GM12801 (cell line): ENCODE measurements around the gene COL4A6.

Experiments
- TF ChIP-seq, protein P1 (sequence below): IDR thresholded peaks from one replicate; pipeline ENCODE4 v1.5.1; 2011; ENCODE audit warnings: control low read depth; ENCODE audit not compliant: insufficient read length; ENCODE audit errors: extremely low read depth

The COL4A6 gene

GRCh38 chrX:108268434-108269080, 169.7 kb downstream of the COL4A6 start:
- TF ChIP-seq, protein P1, sequence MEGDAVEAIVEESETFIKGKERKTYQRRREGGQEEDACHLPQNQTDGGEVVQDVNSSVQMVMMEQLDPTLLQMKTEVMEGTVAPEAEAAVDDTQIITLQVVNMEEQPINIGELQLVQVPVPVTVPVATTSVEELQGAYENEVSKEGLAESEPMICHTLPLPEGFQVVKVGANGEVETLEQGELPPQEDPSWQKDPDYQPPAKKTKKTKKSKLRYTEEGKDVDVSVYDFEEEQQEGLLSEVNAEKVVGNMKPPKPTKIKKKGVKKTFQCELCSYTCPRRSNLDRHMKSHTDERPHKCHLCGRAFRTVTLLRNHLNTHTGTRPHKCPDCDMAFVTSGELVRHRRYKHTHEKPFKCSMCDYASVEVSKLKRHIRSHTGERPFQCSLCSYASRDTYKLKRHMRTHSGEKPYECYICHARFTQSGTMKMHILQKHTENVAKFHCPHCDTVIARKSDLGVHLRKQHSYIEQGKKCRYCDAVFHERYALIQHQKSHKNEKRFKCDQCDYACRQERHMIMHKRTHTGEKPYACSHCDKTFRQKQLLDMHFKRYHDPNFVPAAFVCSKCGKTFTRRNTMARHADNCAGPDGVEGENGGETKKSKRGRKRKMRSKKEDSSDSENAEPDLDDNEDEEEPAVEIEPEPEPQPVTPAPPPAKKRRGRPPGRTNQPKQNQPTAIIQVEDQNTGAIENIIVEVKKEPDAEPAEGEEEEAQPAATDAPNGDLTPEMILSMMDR: no peak

DNA sequence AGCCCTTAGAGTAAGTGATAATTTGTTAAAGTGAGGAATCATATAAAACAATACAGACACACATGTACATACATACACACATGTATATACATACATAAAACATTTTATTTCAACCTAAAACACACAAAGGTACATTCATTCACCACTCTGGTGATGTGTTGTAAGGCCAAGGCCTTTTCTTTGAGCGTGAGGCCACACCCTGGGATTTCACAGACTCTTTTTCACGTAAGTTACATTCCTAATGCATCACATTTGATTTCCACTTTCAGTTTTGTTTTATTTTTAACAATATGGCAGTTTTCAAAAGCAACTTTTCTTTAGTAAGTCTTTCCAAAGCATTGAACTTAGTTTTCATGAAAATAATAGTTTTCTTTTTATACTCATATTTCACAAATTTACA, 170.7 kb downstream of the COL4A6 start:
- TF ChIP-seq, protein P1: no peak

GRCh38 chrX:108264376-108264775, 173.8 kb downstream of the COL4A6 start:
- TF ChIP-seq, protein P1: no peak

DNA sequence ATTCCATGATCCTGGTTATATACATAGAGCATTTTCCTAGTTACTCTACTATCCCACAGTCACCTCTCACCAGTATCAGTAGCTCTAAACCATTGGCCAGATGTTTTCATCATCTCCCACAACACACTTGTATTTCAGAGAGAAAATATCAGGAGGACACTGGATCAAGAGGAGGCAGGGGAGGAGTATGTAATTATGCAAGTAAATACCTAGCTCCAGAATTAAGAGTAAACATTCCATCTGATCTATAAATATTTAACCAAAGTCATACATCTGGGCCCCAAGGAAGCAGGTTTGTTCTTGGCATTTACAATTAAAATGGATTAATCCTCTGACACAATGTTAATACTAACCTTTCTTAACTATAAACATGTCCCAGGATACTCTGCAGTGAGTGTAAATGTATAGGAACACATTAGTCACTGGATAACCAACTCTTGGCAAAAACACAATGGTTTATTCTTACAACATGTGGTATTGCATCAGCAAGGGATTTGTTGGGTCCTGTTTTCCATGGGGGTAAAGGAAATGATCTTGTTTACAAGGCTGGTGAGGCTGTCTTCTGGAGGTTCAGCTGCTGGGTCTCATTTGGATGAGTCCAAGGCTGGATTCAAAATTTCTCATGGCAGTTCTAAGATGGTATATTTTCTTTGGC, 176.5 kb downstream of the COL4A6 start:
- TF ChIP-seq, protein P1: no peak

GRCh38 chrX:108257556-108257955, 180.7 kb downstream of the COL4A6 start:
- TF ChIP-seq, protein P1: no peak

- TF ChIP-seq, protein P1: no peak
Measured at GRCh38 chrX:108254636-108255035, 183.6 kb downstream of the COL4A6 start.

DNA sequence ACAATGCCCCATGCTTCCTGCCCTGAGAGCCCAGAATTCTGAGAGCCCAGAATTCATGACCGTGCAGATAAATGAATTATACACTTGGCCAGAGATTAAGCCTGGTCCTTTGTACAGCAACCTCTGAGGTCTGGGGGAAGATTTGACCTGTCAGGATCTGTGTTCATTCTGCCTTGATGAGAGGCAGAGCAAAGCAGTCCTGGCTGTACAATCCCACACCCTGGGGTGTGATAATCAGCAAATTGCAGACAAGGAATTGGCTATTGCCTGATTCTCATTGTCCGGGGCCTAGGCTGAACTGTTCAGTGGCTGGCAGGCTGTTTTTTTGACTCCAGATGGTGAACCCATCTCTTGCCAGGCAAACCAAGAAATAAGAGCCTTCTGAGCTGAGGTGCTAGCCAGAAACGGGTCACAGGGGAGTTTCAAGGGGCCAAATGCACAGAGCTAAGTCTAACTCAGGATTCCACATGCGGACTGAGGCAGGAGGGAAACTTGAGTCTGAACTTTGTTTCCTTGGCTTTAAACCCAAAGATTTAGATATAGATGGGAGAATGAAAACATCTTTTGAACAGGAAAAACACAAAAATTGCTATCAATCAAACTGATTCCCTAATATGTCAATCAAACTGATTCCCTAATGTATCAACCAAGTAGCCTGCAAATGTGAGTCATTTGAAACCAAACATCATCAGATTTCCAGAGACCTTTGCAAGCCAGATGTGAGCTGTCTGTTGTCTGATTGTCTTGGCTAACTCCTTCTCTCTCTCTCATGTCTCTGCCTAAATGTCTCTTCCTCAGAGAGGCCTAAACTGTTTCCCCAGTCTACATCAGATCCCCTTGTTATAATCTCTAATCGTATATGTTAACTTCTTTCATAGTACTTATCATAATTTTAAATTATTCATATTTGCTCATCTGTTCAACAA, 187.3 kb downstream of the COL4A6 start:
- TF ChIP-seq, protein P1: no peak
